Myometrial cell (primary cell): ENCODE data around the gene SP1. TPM values are rescaled to one million over a fixed set of nuclear protein-coding genes. Genes with fewer than 3 reads are reported as not detected.

Source experiments
- total RNA-seq: library from RNA; depleted of rRNA; stranded (reverse); fragments of >200 nt; gene quantifications from 2 replicates; pipeline ENCODE4 v1.2.3, GENCODE V29; 2015

The SP1 gene
- total RNA-seq, result 42.7 and 46.1 TPM in 2 replicates

GRCh38 chr12:53380104-53380793, at the start of gene SP1:
Gene SP1, plus strand, starts transcription at chr12:53380176. Its CDS starts 116 bp downstream, at chr12:53380292.

GRCh38 chr12:53336181-53336681, 43.7 kb upstream of the SP1 start, which contains the start of gene SP7:
Gene SP7, minus strand, starts transcription at chr12:53336354. Its CDS starts 708 bp downstream, at chr12:53335646.

GRCh38 chr12:53423597-53423996, 43.6 kb downstream of the SP1 start, which contains the start of gene AMHR2:
Gene AMHR2, plus strand, starts transcription at chr12:53423855. Its CDS starts 80 bp downstream, at chr12:53423935.

GRCh38 chr12:53441040-53441833, 61.3 kb downstream of the SP1 start, which contains the start of gene PRR13:
Gene PRR13, plus strand, starts transcription at chr12:53441734. Its CDS starts 981 bp downstream, at chr12:53442715.

GRCh38 chr12:53451661-53452158, 71.7 kb downstream of the SP1 start, which contains the start of gene PCBP2:
Gene PCBP2, plus strand, starts transcription at chr12:53452102. Its CDS starts 2,699 bp downstream, at chr12:53454801.

Other genes starting within 250 kb of the SP1 start
- 6.3 and 6.6 TPM in 2 replicates for gene ZNF740, start 199.5 kb upstream of the SP1 start, total RNA-seq
- 3.5 and 6.6 TPM in 2 replicates for gene CSAD, start 199.3 kb upstream of the SP1 start, total RNA-seq
- gene ITGB7, start 172.9 kb upstream of the SP1 start, total RNA-seq, result 0.71 TPM in 1 of 2 replicates, not detected in the other
- 37.7 and 49.9 TPM in 2 replicates for gene RARG, start 148.0 kb upstream of the SP1 start, total RNA-seq
- 7.2 and 8.2 TPM in 2 replicates for gene ESPL1, start 111.9 kb upstream of the SP1 start, total RNA-seq
- gene PFDN5, start 84.6 kb upstream of the SP1 start, total RNA-seq, result 498 and 536 TPM in 2 replicates
- gene MYG1, start 80.5 kb upstream of the SP1 start, total RNA-seq, result 106 and 127 TPM in 2 replicates
- 75.5 and 86.8 TPM in 2 replicates for gene AAAS, start 58.6 kb upstream of the SP1 start, total RNA-seq
- not detected in 2 replicates for gene SP7, start 43.8 kb upstream of the SP1 start, total RNA-seq
- gene AMHR2, start 43.7 kb downstream of the SP1 start, total RNA-seq, result not detected in 2 replicates
- 109 and 110 TPM in 2 replicates for gene PRR13, start 61.6 kb downstream of the SP1 start, total RNA-seq
- 172 and 186 TPM in 2 replicates for gene PCBP2, start 71.9 kb downstream of the SP1 start, total RNA-seq
- gene MAP3K12, start 119.3 kb downstream of the SP1 start, total RNA-seq, result 32.0 and 32.8 TPM in 2 replicates
- gene TARBP2, start 121.1 kb downstream of the SP1 start, total RNA-seq, result 49.3 and 60.5 TPM in 2 replicates
- gene NPFF, start 127.3 kb downstream of the SP1 start, total RNA-seq, result not detected in 2 replicates
- 9.2 and 9.7 TPM in 2 replicates for gene ATF7, start 246.2 kb downstream of the SP1 start, total RNA-seq